Measurements from ENCODE around the gene STON2.

The STON2 gene

DNA sequence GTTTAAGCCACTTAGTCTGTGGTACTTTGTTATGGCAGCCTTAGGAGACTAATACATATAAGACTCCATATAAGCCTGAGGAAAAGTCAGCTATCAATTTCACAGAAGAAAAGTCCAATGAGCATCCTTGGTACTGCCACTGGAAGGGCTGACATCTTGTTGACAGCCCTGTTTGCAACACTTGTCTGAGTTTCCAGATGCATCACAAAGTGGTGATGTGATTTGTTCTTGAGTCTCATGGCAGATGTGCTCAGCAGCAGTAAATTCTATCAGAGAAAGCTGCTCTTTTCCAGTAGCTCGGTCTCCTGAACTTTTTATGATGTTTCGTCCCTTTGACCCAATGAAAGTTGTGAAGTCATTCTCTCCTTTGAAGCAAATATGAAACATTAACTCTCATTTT lies 54.3 kb downstream of the STON2 start:
- no peak overlapping the region for H3K4me3 ChIP-seq (ENCODE audit: low read length)
- no peak for DNase-seq (ENCODE audit: low read depth)
- TF ChIP-seq, protein P1, sequence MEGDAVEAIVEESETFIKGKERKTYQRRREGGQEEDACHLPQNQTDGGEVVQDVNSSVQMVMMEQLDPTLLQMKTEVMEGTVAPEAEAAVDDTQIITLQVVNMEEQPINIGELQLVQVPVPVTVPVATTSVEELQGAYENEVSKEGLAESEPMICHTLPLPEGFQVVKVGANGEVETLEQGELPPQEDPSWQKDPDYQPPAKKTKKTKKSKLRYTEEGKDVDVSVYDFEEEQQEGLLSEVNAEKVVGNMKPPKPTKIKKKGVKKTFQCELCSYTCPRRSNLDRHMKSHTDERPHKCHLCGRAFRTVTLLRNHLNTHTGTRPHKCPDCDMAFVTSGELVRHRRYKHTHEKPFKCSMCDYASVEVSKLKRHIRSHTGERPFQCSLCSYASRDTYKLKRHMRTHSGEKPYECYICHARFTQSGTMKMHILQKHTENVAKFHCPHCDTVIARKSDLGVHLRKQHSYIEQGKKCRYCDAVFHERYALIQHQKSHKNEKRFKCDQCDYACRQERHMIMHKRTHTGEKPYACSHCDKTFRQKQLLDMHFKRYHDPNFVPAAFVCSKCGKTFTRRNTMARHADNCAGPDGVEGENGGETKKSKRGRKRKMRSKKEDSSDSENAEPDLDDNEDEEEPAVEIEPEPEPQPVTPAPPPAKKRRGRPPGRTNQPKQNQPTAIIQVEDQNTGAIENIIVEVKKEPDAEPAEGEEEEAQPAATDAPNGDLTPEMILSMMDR (conservative IDR thresholded peaks at IDR 0.05; ENCODE audit: low read length), result no peak

- H3K4me3 ChIP-seq (ENCODE audit: low read length), result no peak overlapping the region
- no peak for DNase-seq (ENCODE audit: low read depth)
- TF ChIP-seq, protein P1 (conservative IDR thresholded peaks at IDR 0.05; ENCODE audit: low read length), result no peak
Observed at GRCh38 chr14:81344481-81345160, 55.5 kb downstream of the STON2 start.

- DNase-seq (ENCODE audit: low read depth), result no peak
- no peak overlapping the region for H3K4me3 ChIP-seq (ENCODE audit: low read length)
- TF ChIP-seq, protein P1 (conservative IDR thresholded peaks at IDR 0.05; ENCODE audit: low read length), result no peak
Observed at GRCh38 chr14:81343701-81344100, 56.4 kb downstream of the STON2 start.

GRCh38 chr14:81342850-81343580 lies 57.1 kb downstream of the STON2 start:
- no peak for DNase-seq (ENCODE audit: low read depth)
- no peak overlapping the region for H3K4me3 ChIP-seq (ENCODE audit: low read length)
- TF ChIP-seq, protein P1 (conservative IDR thresholded peaks at IDR 0.05; ENCODE audit: low read length), result no peak

- H3K4me3 ChIP-seq (ENCODE audit: low read length), result no peak overlapping the region
- no peak for DNase-seq (ENCODE audit: low read depth)
- TF ChIP-seq, protein P1 (conservative IDR thresholded peaks at IDR 0.05; ENCODE audit: low read length), result no peak
Observed at GRCh38 chr14:81341781-81342180, 58.3 kb downstream of the STON2 start.

- no peak for DNase-seq (ENCODE audit: low read depth)
- TF ChIP-seq, protein P1 (conservative IDR thresholded peaks at IDR 0.05; ENCODE audit: low read length), result no peak
- H3K4me3 ChIP-seq (ENCODE audit: low read length), result no peak overlapping the region
Observed at GRCh38 chr14:81341370-81341769, 58.8 kb downstream of the STON2 start.

GRCh38 chr14:81340201-81340600 lies 59.9 kb downstream of the STON2 start:
- DNase-seq (ENCODE audit: low read depth), result no peak
- H3K4me3 ChIP-seq (ENCODE audit: low read length), result no peak overlapping the region
- TF ChIP-seq, protein P1 (conservative IDR thresholded peaks at IDR 0.05; ENCODE audit: low read length), result no peak
